Erythroblast (primary cell): ENCODE results near the gene NRG2.

ENCODE experiments used
- GATA1 ChIP-seq: IDR thresholded peaks from 2 replicates; pipeline ENCODE4 v1.6.1; 2011; ENCODE audit warnings: low read depth, mild to moderate bottlenecking, control low read depth, low read length, moderate library complexity
- POLR2A ChIP-seq: IDR thresholded peaks from 2 replicates; pipeline ENCODE4 v1.6.1; 2011; ENCODE audit warnings: mild to moderate bottlenecking, low read length

DNA sequence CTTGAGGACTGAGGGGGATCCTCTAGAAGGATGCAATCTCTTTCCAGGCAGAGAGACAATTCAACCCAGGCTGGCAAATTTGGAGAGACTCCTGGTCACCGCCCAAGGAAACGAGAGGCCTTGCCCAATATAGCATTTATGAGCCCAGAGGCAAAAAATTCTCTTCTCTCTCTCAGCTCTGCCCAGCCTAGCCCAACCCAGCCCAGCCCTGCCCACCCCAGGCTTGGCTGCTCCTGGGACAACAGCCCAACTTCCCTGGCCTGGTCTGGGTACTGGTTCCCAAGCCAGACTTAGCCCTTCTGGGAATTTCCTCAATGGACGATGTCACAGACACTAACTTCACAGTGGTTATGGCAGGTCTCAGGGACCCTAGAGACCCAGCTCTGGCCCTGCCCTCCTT is 130.9 kb downstream of the NRG2 start:
- TF ChIP-seq POLR2A (no peak), GATA1 (no peak)
